ENCODE measurements around the gene HBG2.

- TF ChIP-seq GATA2 (IDR thresholded peaks at IDR 0.05; ENCODE audit: low read depth, low read length) (no peak), GATA3 (IDR thresholded peaks at IDR 0.05; ENCODE audit: low read depth, low read length) (no peak)
These were observed 44.1 kb downstream of the HBG2 start for GRCh38 chr11:5210376-5210885.
